ENCODE results near the gene RAB11FIP3.
"Not testable (repeated sequence)": the region's sequence is repeated elsewhere in the genome, so short reads cannot be mapped to it uniquely, and the experiment has no call there.

Gene RAB11FIP3

DNA sequence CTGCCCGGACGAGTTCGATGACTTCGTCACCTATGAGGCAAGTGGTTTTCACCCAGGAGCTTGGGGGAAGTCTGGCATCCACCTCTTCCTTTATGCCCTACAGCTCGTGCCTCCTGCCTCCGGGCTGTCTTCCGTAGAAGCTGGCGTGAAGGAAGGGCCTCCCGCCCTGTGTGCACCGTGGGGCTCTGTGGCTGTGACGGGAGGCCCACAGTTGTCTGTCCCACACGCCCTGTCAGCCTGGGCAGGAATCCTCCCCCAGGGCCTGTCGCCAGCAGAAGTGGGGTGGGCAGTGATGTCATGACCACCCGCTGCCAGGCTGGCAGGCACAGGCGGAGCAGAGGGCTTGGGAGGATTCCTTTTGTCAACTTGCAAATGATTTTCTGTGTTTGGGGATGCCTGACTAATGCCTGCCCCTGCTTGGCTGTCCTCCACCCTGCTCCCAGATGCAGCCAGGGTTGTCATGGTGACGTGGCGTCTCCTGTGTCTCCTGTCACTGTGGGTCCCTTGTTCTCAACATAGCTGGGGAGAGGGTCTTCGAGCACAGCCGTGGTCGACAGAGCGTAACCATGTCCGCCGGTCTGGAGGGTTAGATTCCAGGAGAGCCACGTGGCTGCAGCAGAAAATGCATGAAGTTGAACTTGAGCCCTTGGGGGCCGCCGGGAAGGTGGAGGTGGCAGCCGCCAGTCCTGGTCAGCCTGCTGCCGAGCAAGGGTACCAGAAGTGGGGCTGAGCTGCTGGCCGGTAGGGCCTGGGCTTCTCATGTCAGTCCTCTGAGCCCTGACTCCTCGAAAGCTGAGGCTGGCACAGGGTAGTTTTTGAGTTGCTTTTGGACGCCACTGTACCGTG, 46.1 kb downstream of the RAB11FIP3 start:
- no peak for DNase-seq (ENCODE audit: low spot score in 2 of 2)
- Histone ChIP-seq H3K4me1 (no peaks in the 10 kb centered on the region), H3K4me3 (no peak overlapping the region), H3K9me3 (no peaks in the 10 kb centered on the region), H3K36me3 (replicated peaks) (0 out of 2 replicates have a peak, but pooled peaks cover 3% of the 10 kb centered on the region), H3K27me3 (ENCODE audit: low read depth) (no peaks in the 10 kb centered on the region)
- in situ Hi-C loops (cut with MboI; ENCODE audit: low sequenced_read_pairs), result no loop called here

DNA sequence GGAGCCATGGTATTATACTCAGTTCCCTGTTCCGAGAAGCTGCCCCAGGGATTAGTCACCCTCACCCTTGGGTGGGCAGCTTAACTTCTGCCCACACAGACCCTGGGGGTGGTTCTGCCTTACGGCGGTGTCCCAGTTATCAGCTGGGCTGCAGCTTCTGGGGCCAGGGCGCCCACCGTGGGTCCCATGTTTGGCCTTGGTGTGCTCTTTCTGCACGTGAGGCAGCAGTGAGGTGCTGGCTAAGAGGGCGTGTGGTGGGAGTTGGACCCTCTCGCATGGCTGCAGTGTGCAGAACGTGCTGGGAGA, 46.7 kb downstream of the RAB11FIP3 start:
- H3K4me1 ChIP-seq, result no peaks in the 10 kb centered on the region
- no peak for DNase-seq (ENCODE audit: low spot score in 2 of 2)
- in situ Hi-C loops (cut with MboI; ENCODE audit: low sequenced_read_pairs), result no loop called here
- 0 out of 2 replicates have a peak, but pooled peaks cover 3% of the 10 kb centered on the region for H3K36me3 ChIP-seq (replicated peaks)
- no peak overlapping the region for H3K4me3 ChIP-seq
- H3K27me3 ChIP-seq (ENCODE audit: low read depth), result no peaks in the 10 kb centered on the region
- no peaks in the 10 kb centered on the region for H3K9me3 ChIP-seq

- H3K36me3 ChIP-seq (replicated peaks), result 0 out of 2 replicates have a peak, but pooled peaks cover 3% of the 10 kb centered on the region
- no peak for DNase-seq (ENCODE audit: low spot score in 2 of 2)
- no peaks in the 10 kb centered on the region for H3K4me1 ChIP-seq
- H3K4me3 ChIP-seq, result no peak overlapping the region
- H3K27me3 ChIP-seq (ENCODE audit: low read depth), result no peaks in the 10 kb centered on the region
- in situ Hi-C loops (cut with MboI; ENCODE audit: low sequenced_read_pairs), result no loop called here
- no peaks in the 10 kb centered on the region for H3K9me3 ChIP-seq
These were observed 47.9 kb downstream of the RAB11FIP3 start for GRCh38 chr16:473046-474043.

DNA sequence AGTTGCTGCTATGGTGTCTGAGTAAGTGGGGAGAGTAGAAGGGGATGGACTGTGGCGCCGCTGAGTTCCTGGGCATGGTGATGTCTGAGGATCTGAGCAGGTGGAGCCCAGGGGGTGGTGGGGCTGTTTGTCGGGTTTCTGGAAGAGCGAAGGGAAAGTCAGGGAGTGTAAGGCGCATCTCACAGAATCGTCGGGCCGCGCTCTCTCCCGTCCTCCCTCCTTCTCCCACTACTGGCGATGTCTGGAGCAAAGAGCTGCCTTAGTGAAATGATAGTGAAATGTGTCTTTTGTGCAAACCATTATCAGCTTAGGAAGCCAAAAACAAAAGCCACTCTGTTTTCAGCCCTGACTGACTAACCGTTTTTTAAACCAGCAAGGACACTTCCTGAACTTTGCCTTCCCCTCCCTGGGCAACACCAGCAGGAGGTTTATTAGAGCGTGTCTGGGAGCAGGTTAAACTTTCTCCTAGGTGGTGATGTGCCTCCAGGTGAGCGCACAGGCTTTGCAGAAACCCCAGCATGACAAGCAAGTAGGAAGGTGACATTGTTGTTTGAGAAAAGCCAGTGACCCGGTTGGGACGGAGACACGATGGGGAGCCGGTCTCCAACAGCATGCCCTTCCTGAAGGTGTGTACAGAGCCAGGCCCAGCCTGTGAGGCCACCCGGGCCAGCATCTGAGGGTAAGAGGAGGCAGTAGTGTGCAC, 49.1 kb downstream of the RAB11FIP3 start:
- Histone ChIP-seq H3K4me1 (no peaks in the 10 kb centered on the region), H3K27me3 (ENCODE audit: low read depth) (no peaks in the 10 kb centered on the region), H3K4me3 (no peak overlapping the region), H3K36me3 (replicated peaks) (0 out of 2 replicates have a peak, but pooled peaks cover 3% of the 10 kb centered on the region), H3K9me3 (no peaks in the 10 kb centered on the region)
- DNase-seq (ENCODE audit: low spot score in 2 of 2), result no peak
- in situ Hi-C loops (cut with MboI; ENCODE audit: low sequenced_read_pairs), result no loop called here

GRCh38 chr16:476039-476438, 50.6 kb downstream of the RAB11FIP3 start:
- Histone ChIP-seq H3K4me3 (no peak overlapping the region), H3K9me3 (no peaks in the 10 kb centered on the region), H3K4me1 (no peaks in the 10 kb centered on the region), H3K27me3 (ENCODE audit: low read depth) (no peaks in the 10 kb centered on the region), H3K36me3 (replicated peaks) (0 out of 2 replicates have a peak, but pooled peaks cover 3% of the 10 kb centered on the region)
- in situ Hi-C loops (cut with MboI; ENCODE audit: low sequenced_read_pairs), result no loop called here
- DNase-seq (ENCODE audit: low spot score in 2 of 2), result no peak

GRCh38 chr16:477301-478157, 52.1 kb downstream of the RAB11FIP3 start:
- Histone ChIP-seq H3K36me3 (replicated peaks) (0 out of 2 replicates have a peak, but pooled peaks cover 3% of the 10 kb centered on the region), H3K4me1 (no peaks in the 10 kb centered on the region), H3K9me3 (no peaks in the 10 kb centered on the region), H3K4me3 (no peak overlapping the region), H3K27me3 (ENCODE audit: low read depth) (no peaks in the 10 kb centered on the region)
- no peak for DNase-seq (ENCODE audit: low spot score in 2 of 2)
- in situ Hi-C loops (cut with MboI; ENCODE audit: low sequenced_read_pairs), result no loop called here

GRCh38 chr16:478287-478686, 52.8 kb downstream of the RAB11FIP3 start:
- in situ Hi-C loops (cut with MboI; ENCODE audit: low sequenced_read_pairs); H3K4me3 ChIP-seq; H3K27me3 ChIP-seq (ENCODE audit: low read depth); H3K4me1 ChIP-seq; H3K9me3 ChIP-seq; H3K36me3 ChIP-seq (replicated peaks); DNase-seq (ENCODE audit: low spot score in 2 of 2): not testable (repeated sequence)

- Histone ChIP-seq H3K4me1 (peaks cover 11% of the 10 kb centered on the region), H3K9me3 (no peaks in the 10 kb centered on the region), H3K27me3 (ENCODE audit: low read depth) (no peaks in the 10 kb centered on the region), H3K4me3 (no peak overlapping the region), H3K36me3 (replicated peaks) (no peaks in the 10 kb centered on the region; the same call in 1 of the 2 replicates)
- in situ Hi-C loops (cut with MboI; ENCODE audit: low sequenced_read_pairs), result no loop called here
- no peak for DNase-seq (ENCODE audit: low spot score in 2 of 2)
These were observed 57.2 kb downstream of the RAB11FIP3 start for GRCh38 chr16:482468-483185.

GRCh38 chr16:483341-484075, 58.1 kb downstream of the RAB11FIP3 start:
- peaks cover 11% of the 10 kb centered on the region for H3K4me1 ChIP-seq
- H3K9me3 ChIP-seq, result no peaks in the 10 kb centered on the region
- H3K27me3 ChIP-seq (ENCODE audit: low read depth), result no peaks in the 10 kb centered on the region
- in situ Hi-C loops (cut with MboI; ENCODE audit: low sequenced_read_pairs), result no loop called here
- peak; percentile 35 to 56 for DNase-seq (ENCODE audit: low spot score in 2 of 2)
- no peaks in the 10 kb centered on the region; the same call in 1 of the 2 replicates for H3K36me3 ChIP-seq (replicated peaks)
- no peak overlapping the region for H3K4me3 ChIP-seq

- no peak for DNase-seq (ENCODE audit: low spot score in 2 of 2)
- Histone ChIP-seq H3K4me3 (no peak overlapping the region), H3K4me1 (no peaks in the 10 kb centered on the region), H3K36me3 (replicated peaks) (no peaks in the 10 kb centered on the region; the same call in none of the 2 replicates), H3K27me3 (ENCODE audit: low read depth) (no peaks in the 10 kb centered on the region), H3K9me3 (no peaks in the 10 kb centered on the region)
- in situ Hi-C loops (cut with MboI; ENCODE audit: low sequenced_read_pairs), result no loop called here
These were observed 64.2 kb downstream of the RAB11FIP3 start for GRCh38 chr16:489606-490005.

DNA sequence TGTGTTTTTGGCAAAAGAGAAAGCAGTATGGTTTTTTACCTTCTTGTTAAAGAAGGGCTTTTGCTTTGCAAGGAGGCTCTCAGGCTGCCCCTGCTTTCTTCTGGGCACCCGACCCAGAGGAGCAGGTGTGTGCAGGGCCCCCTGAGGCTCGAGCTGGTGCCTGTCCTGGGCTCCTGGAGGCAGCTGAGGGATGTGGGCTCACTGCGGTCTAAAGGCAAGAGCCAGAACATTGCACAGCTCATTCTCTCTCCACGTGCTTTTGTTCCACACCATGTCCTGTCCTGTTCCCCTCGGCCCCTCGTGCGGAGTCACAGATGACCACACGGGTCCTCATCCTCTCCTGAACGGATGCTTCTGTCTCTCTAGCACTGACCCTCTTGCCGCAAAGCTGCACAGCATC, 65.3 kb downstream of the RAB11FIP3 start:
- no peak for DNase-seq (ENCODE audit: low spot score in 2 of 2)
- no peak overlapping the region for H3K4me3 ChIP-seq
- in situ Hi-C loops (cut with MboI; ENCODE audit: low sequenced_read_pairs), result no loop called here
- no peaks in the 10 kb centered on the region for H3K27me3 ChIP-seq (ENCODE audit: low read depth)
- no peaks in the 10 kb centered on the region for H3K4me1 ChIP-seq
- no peaks in the 10 kb centered on the region; the same call in none of the 2 replicates for H3K36me3 ChIP-seq (replicated peaks)
- H3K9me3 ChIP-seq, result no peaks in the 10 kb centered on the region
